Measurements from ENCODE around the gene RXFP1. TPM values are rescaled to one million over a fixed set of nuclear protein-coding genes. Genes with fewer than 3 reads are reported as not detected.

RXFP1 gene
- total RNA-seq, 1 experiment from 2014 or later, result not detected

DNA sequence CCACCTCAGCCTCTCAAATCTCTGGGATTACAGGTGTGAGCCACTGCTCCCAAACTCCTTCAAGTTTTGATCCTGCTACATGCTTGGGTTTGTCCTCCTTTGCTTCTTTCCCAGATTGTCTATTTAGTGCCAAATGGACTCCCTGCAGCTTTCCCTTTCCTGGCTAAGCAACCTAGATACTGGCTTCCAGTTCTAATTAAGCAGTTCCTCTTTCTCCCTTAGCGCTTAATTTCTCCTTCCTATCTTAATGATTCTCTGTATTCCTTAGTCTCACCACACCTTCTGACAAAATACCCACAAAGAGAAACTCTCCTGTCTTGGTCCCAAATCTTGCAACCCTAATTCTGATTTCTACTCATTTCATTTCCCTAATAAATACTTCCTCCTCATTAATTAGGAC lies 7.8 kb downstream of the RXFP1 start:
- in situ Hi-C loops (cut with HindIII; ENCODE audit: low pct_unique_long_range_greater_than_20kb, low sequenced_read_pairs), result no loop called here
- Histone ChIP-seq H3K27ac (ENCODE audit: low read length) (no peak overlapping the region), H3K9me3 (ENCODE audit: control insufficient read depth, insufficient read depth, low read depth, low read length) (no peaks in the 10 kb centered on the region), H3K4me3 (ENCODE audit: low read depth in 2 of 2, low read length in 2 of 2) (no peak overlapping the region), H3K36me3 (ENCODE audit: control insufficient read depth, insufficient read depth, low read length) (no peaks in the 10 kb centered on the region), H3K27me3 (ENCODE audit: control insufficient read depth, insufficient read depth, low read length) (no peaks in the 10 kb centered on the region), H3K4me1 (ENCODE audit: control insufficient read depth, insufficient read depth, low read length) (no peaks in the 10 kb centered on the region)
- intact Hi-C loops (cut with micrococcal nuclease; ENCODE audit: unreplicated experiment), result no loop called here
- ChIA-PET CTCF (no interaction called here), POLR2A (no interaction called here)
- BruUV-seq (replicated peaks), result no TSS peak
- no peak for ATAC-seq
- no peak for DNase-seq (ENCODE audit: low read depth, low spot score)
- TF ChIP-seq TCF7L2 (IDR thresholded peaks at IDR 0.05; ENCODE audit: low read depth, low read length), result no peak
- no peak for TF ChIP-seq REST (IDR thresholded peaks at IDR 0.05; ENCODE audit: insufficient read depth in 1 of 2, low read depth in 2 of 2, low read length in 1 of 2)
- no peak for TF ChIP-seq SIN3A (IDR thresholded peaks at IDR 0.05; ENCODE audit: borderline replicate concordance, insufficient read depth, low read depth, low read length)
- TF ChIP-seq POLR2AphosphoS5 (IDR thresholded peaks at IDR 0.05; ENCODE audit: low read depth, low read length), result no peak
- TF ChIP-seq, protein P1, sequence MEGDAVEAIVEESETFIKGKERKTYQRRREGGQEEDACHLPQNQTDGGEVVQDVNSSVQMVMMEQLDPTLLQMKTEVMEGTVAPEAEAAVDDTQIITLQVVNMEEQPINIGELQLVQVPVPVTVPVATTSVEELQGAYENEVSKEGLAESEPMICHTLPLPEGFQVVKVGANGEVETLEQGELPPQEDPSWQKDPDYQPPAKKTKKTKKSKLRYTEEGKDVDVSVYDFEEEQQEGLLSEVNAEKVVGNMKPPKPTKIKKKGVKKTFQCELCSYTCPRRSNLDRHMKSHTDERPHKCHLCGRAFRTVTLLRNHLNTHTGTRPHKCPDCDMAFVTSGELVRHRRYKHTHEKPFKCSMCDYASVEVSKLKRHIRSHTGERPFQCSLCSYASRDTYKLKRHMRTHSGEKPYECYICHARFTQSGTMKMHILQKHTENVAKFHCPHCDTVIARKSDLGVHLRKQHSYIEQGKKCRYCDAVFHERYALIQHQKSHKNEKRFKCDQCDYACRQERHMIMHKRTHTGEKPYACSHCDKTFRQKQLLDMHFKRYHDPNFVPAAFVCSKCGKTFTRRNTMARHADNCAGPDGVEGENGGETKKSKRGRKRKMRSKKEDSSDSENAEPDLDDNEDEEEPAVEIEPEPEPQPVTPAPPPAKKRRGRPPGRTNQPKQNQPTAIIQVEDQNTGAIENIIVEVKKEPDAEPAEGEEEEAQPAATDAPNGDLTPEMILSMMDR (IDR thresholded peaks at IDR 0.05), result no peak

GRCh38 chr4:158530381-158530780 lies 8.7 kb downstream of the RXFP1 start:
- no peak overlapping the region for H3K27ac ChIP-seq (ENCODE audit: low read length)
- no peaks in the 10 kb centered on the region for H3K4me1 ChIP-seq (ENCODE audit: control insufficient read depth, insufficient read depth, low read length)
- no peaks in the 10 kb centered on the region for H3K9me3 ChIP-seq (ENCODE audit: control insufficient read depth, insufficient read depth, low read depth, low read length)
- in situ Hi-C loops (cut with HindIII; ENCODE audit: low pct_unique_long_range_greater_than_20kb, low sequenced_read_pairs) (no loop called here), intact Hi-C loops (cut with micrococcal nuclease; ENCODE audit: unreplicated experiment) (no loop called here)
- ChIA-PET CTCF (no interaction called here), POLR2A (no interaction called here)
- TF ChIP-seq SIN3A (IDR thresholded peaks at IDR 0.05; ENCODE audit: borderline replicate concordance, insufficient read depth, low read depth, low read length), result no peak
- no peak for TF ChIP-seq TCF7L2 (IDR thresholded peaks at IDR 0.05; ENCODE audit: low read depth, low read length)
- TF ChIP-seq, protein P1 (IDR thresholded peaks at IDR 0.05), result no peak
- no peak for TF ChIP-seq REST (IDR thresholded peaks at IDR 0.05; ENCODE audit: insufficient read depth in 1 of 2, low read depth in 2 of 2, low read length in 1 of 2)
- no peak for TF ChIP-seq POLR2AphosphoS5 (IDR thresholded peaks at IDR 0.05; ENCODE audit: low read depth, low read length)
- DNase-seq (ENCODE audit: low read depth, low spot score) (no peak), ATAC-seq (no peak)
- no TSS peak for BruUV-seq (replicated peaks)
- H3K4me3 ChIP-seq (ENCODE audit: low read depth in 2 of 2, low read length in 2 of 2), result no peak overlapping the region
- no peaks in the 10 kb centered on the region for H3K27me3 ChIP-seq (ENCODE audit: control insufficient read depth, insufficient read depth, low read length)
- no peaks in the 10 kb centered on the region for H3K36me3 ChIP-seq (ENCODE audit: control insufficient read depth, insufficient read depth, low read length)
